HepG2 (cell line): ENCODE results near the gene BSN. TPM values are rescaled to one million over a fixed set of nuclear protein-coding genes. Genes with fewer than 3 reads are reported as not detected.

ENCODE experiments used
- CAMTA2 ChIP-seq: sonication (generic); formaldehyde crosslinking; IDR thresholded peaks from 2 replicates; pipeline ENCODE4 v1.4.0; 2020; ENCODE audit warnings: mild to moderate bottlenecking, missing genetic modification reagents, borderline replicate concordance
- CC2D1A ChIP-seq: sonication (generic); formaldehyde crosslinking; IDR thresholded peaks from 2 replicates; pipeline ENCODE4 v1.8.1; 2023; ENCODE audit warnings: mild to moderate bottlenecking, missing genetic modification reagents
- E2F2 ChIP-seq: sonication (generic); formaldehyde crosslinking; IDR thresholded peaks from 2 replicates; pipeline ENCODE4 v1.4.0; 2020; ENCODE audit warnings: missing genetic modification reagents, borderline replicate concordance
- FOXM1 ChIP-seq: sonication (generic); formaldehyde crosslinking; IDR thresholded peaks from 2 replicates; pipeline ENCODE4 v1.5.0; 2020; ENCODE audit warnings: missing genetic modification reagents
- HOXA3 ChIP-seq: sonication (generic); formaldehyde crosslinking; IDR thresholded peaks from 2 replicates; pipeline ENCODE4 v1.5.0; 2020; ENCODE audit warnings: missing genetic modification reagents
- IRF2 ChIP-seq: IDR thresholded peaks from 2 replicates; pipeline ENCODE4 v1.6.1; 2018; ENCODE audit warnings: missing genetic modification reagents, missing compliant biosample characterization
- JUNB ChIP-seq: sonication (generic); formaldehyde crosslinking; IDR thresholded peaks from 2 replicates; pipeline ENCODE4 v1.8.0; 2022; ENCODE audit warnings: missing genetic modification reagents, mild to moderate bottlenecking, borderline replicate concordance
- MAX ChIP-seq: IDR thresholded peaks from 2 replicates; pipeline ENCODE4 v1.6.1; 2012; ENCODE audit warnings: inconsistent platforms
- MTF2 ChIP-seq: sonication (generic); formaldehyde crosslinking; IDR thresholded peaks from 2 replicates; pipeline ENCODE4 v1.5.0; 2020; ENCODE audit warnings: missing genetic modification reagents, borderline replicate concordance
- PAX8 ChIP-seq: sonication (generic); formaldehyde crosslinking; IDR thresholded peaks from 2 replicates; pipeline ENCODE4 v1.8.0; 2022; ENCODE audit warnings: mild to moderate bottlenecking, missing genetic modification reagents, borderline replicate concordance
- SMAD9 ChIP-seq: sonication (generic); formaldehyde crosslinking; IDR thresholded peaks from 2 replicates; pipeline ENCODE4 v1.5.1; 2020; ENCODE audit warnings: mild to moderate bottlenecking, missing genetic modification reagents
- SRY ChIP-seq: sonication (generic); formaldehyde crosslinking; IDR thresholded peaks from 2 replicates; pipeline ENCODE4 v1.8.0; 2022; ENCODE audit warnings: mild to moderate bottlenecking, missing genetic modification reagents
- TBP ChIP-seq: sonication (generic); formaldehyde crosslinking; IDR thresholded peaks from 2 replicates; pipeline ENCODE4 v1.5.0; 2020; ENCODE audit warnings: missing genetic modification reagents
- ZFP37 ChIP-seq: sonication (generic); formaldehyde crosslinking; IDR thresholded peaks from 2 replicates; pipeline ENCODE4 v1.4.0; 2020; ENCODE audit warnings: missing genetic modification reagents, borderline replicate concordance
- ZFP62 ChIP-seq: sonication (generic); formaldehyde crosslinking; IDR thresholded peaks from 2 replicates; pipeline ENCODE4 v1.4.0; 2020; ENCODE audit warnings: missing genetic modification reagents
- ZFP91 ChIP-seq: sonication (generic); formaldehyde crosslinking; IDR thresholded peaks from 2 replicates; pipeline ENCODE4 v1.9.0; 2022; ENCODE audit warnings: missing genetic modification reagents, mild to moderate bottlenecking, borderline replicate concordance
- ZNF232 ChIP-seq: sonication (generic); formaldehyde crosslinking; IDR thresholded peaks from 2 replicates; pipeline ENCODE4 v1.4.0; 2020; ENCODE audit warnings: missing genetic modification reagents, borderline replicate concordance
- ZNF446 ChIP-seq: sonication (generic); formaldehyde crosslinking; IDR thresholded peaks from 2 replicates; pipeline ENCODE4 v1.5.0; 2020; ENCODE audit warnings: mild to moderate bottlenecking, missing genetic modification reagents
- ZNF547 ChIP-seq: sonication (generic); formaldehyde crosslinking; IDR thresholded peaks from 2 replicates; pipeline ENCODE4 v1.5.1; 2020; ENCODE audit warnings: mild to moderate bottlenecking, missing genetic modification reagents
- ZNF614 ChIP-seq: IDR thresholded peaks from 2 replicates; pipeline ENCODE4 v1.6.1; 2018; ENCODE audit warnings: missing biosample characterization, missing genetic modification reagents, inconsistent platforms, borderline replicate concordance
- ZNF746 ChIP-seq: sonication (generic); formaldehyde crosslinking; IDR thresholded peaks from 2 replicates; pipeline ENCODE4 v1.8.0; 2022; ENCODE audit warnings: mild to moderate bottlenecking, missing genetic modification reagents
- ZNF777 ChIP-seq: sonication (generic); formaldehyde crosslinking; IDR thresholded peaks from 2 replicates; pipeline ENCODE4 v1.4.0; 2020; ENCODE audit warnings: missing genetic modification reagents
- ZSCAN12 ChIP-seq: sonication (generic); formaldehyde crosslinking; IDR thresholded peaks from 2 replicates; pipeline ENCODE4 v1.9.0; 2021; ENCODE audit warnings: mild to moderate bottlenecking, missing genetic modification reagents
- ZSCAN20 ChIP-seq: sonication (generic); formaldehyde crosslinking; IDR thresholded peaks from 2 replicates; pipeline ENCODE4 v1.4.0; 2020; ENCODE audit warnings: missing genetic modification reagents, mild to moderate bottlenecking, borderline replicate concordance
- ZZZ3 ChIP-seq: sonication (generic); formaldehyde crosslinking; IDR thresholded peaks from 2 replicates; pipeline ENCODE4 v1.4.0; 2020; ENCODE audit warnings: missing genetic modification reagents, mild to moderate bottlenecking, borderline replicate concordance
- polyA plus RNA-seq, 8 experiments: library from polyadenylated mRNA; depleted of rRNA in 3 of 8; stranded (reverse) in 7 of 8; unstranded in 1 of 8; fragments of >200 nt; fragmentation: Illumina TruSeq in 4 of 8; extraction: Trizol in 4 of 8; gene quantifications; 2 replicates each; pipeline versions ENCODE4 v1.2.1 to v1.2.3, GENCODE V29; 2011 to 2016; ENCODE audit warnings: low read depth in 4 of 8, missing spikeins in 1 of 8, mixed read lengths in 1 of 8; ENCODE audit not compliant: insufficient read depth in 1 of 8
- total RNA-seq, 5 experiments: library from RNA; depleted of rRNA; stranded (reverse); fragments of >200 nt; fragmentation: Illumina TruSeq; extraction: Trizol; gene quantifications; 2 replicates each; pipeline ENCODE4 v1.2.3, GENCODE V29; 2016; ENCODE audit warnings: low read depth in 1 of 5

The BSN gene
- total and polyA plus RNA-seq, 2 of the 13 experiments (the other 11 are each of a cell fraction or from before 2014, with no cell fraction given) = 0.42 to 0.86 TPM

- TF ChIP-seq IRF2 (CRISPR knock-in tag) (peak; percentile 10; the same call in 1 of the 2 replicates), ZNF232 (CRISPR knock-in tag) (peak; percentile 26; the same call in 1 of the 2 replicates), FOXM1 (no peak; the same call in 1 of the 2 replicates), ZNF446 (CRISPR knock-in tag) (peak; percentile 91), HOXA3 (CRISPR knock-in tag) (peak; percentile 34; the same call in 1 of the 2 replicates), CC2D1A (CRISPR knock-in tag) (no peak), ZZZ3 (no peak), ZFP37 (CRISPR knock-in tag) (0 out of 2 replicates have a peak, but pooled peaks have one; percentile 32), ZFP62 (no peak), ZSCAN12 (CRISPR knock-in tag) (peak; percentile 88; the same call in 1 of the 2 replicates), ZFP91 (CRISPR knock-in tag) (0 out of 2 replicates have a peak, but pooled peaks have one; percentile 31), ZNF547 (CRISPR knock-in tag) (no peak), ZNF614 (CRISPR knock-in tag) (0 out of 2 replicates have a peak, but pooled peaks have one; percentile 5), PAX8 (CRISPR knock-in tag) (no peak), CAMTA2 (CRISPR knock-in tag) (no peak), SMAD9 (CRISPR knock-in tag) (0 out of 2 replicates have a peak, but pooled peaks have one; percentile 42), MAX (peak; percentile 57; the same call in 1 of the 2 replicates), ZNF746 (CRISPR knock-in tag) (no peak), SRY (CRISPR knock-in tag) (peak; percentile 67; the same call in 1 of the 2 replicates), JUNB (CRISPR knock-in tag) (no peak), TBP (CRISPR knock-in tag) (no peak), E2F2 (CRISPR knock-in tag) (no peak), MTF2 (0 out of 2 replicates have a peak, but pooled peaks have one; percentile 28), ZSCAN20 (CRISPR knock-in tag) (peak; percentile 71; the same call in 1 of the 2 replicates), ZNF777 (CRISPR knock-in tag) (peak; percentile 72)
These were observed 472 bp downstream of the BSN start (continued) for GRCh38 chr3:49554633-49555265.
